Heart right ventricle (tissue), 16 donors: Measurements from ENCODE around the gene KRTAP12-2. TPM values are rescaled to one million over a fixed set of nuclear protein-coding genes. Genes with fewer than 3 reads are reported as not detected.
"Not testable (repeated sequence)": the region's sequence is repeated elsewhere in the genome, so short reads cannot be mapped to it uniquely, and the experiment has no call there.

Experiments used
- ATAC-seq, 8 donors: fragments of 200-7000 bp; cut with Tn5 transposase; one replicate each; pipeline ENCODE4 v1.9.1; 2020; ENCODE audit warnings: mild to moderate bottlenecking in 8 of 8, moderate library complexity in 8 of 8, moderate number of reproducible peaks in 1 of 8
- DNase-seq, 2 donors: peaks; one replicate each; pipeline ENCODE4 v3.0.0-alpha.2; 2020
- H3K27ac ChIP-seq, 10 donors: fragments of 200-600 bp; sonication (generic) in 2 of 10; one replicate each; pipeline versions ENCODE4 v1.5.0 to v1.8.0; 2020 to 2022; ENCODE audit warnings: mild to moderate bottlenecking in 3 of 10
- H3K27me3 ChIP-seq, 7 donors: fragments of 200-600 bp; one replicate each; pipeline ENCODE4 v1.8.0; 2021 to 2022; ENCODE audit warnings: mild to moderate bottlenecking in 2 of 7
- H3K36me3 ChIP-seq, 9 donors: fragments of 200-600 bp; sonication (generic) in 1 of 9; one replicate each; pipeline versions ENCODE4 v1.5.0 to v1.8.0; 2020 to 2022; ENCODE audit warnings: mild to moderate bottlenecking in 2 of 9
- H3K4me1 ChIP-seq, 9 donors: fragments of 200-600 bp; sonication (generic) in 1 of 9; one replicate each; pipeline versions ENCODE4 v1.5.0 to v1.8.0; 2020 to 2022; ENCODE audit warnings: mild to moderate bottlenecking in 4 of 9
- H3K4me3 ChIP-seq, 10 donors: fragments of 200-600 bp; sonication (generic) in 2 of 10; one replicate each; pipeline versions ENCODE4 v1.5.0 to v1.8.0; 2020 to 2022; ENCODE audit warnings: mild to moderate bottlenecking in 7 of 10, moderate library complexity in 2 of 10
- H3K9me3 ChIP-seq, 11 donors: fragments of 200-600 bp in 10 of 11; sonication (generic) in 2 of 11; one replicate each; pipeline versions ENCODE4 v1.5.0 to v1.8.0; 2013 to 2022; ENCODE audit warnings: mild to moderate bottlenecking in 2 of 11, control low read depth in 1 of 11, moderate library complexity in 1 of 11
- WGBS, 2 donors: extraction: QIAGEN DNeasy Blood & Tissue Kit; methylation state at CpG; one replicate each; pipeline ENCODE4 v1.1.7; 2013; ENCODE audit warnings: inconsistent platforms in 1 of 2; 5-methylcytosine and 5-hydroxymethylcytosine counted together
- intact Hi-C, 10 donors: fragments of 100-400 bp; cut with DNase I; formaldehyde crosslinking; loops; one replicate each; pipeline versions ENCODE4 v1.11.1 to v1.14.2; 2022
- polyA plus RNA-seq, 2 donors: library from polyadenylated mRNA; stranded (reverse); fragments of 200-250 nt; gene quantifications; one replicate each; pipeline ENCODE4 v1.2.3, GENCODE V29; 2013
- total RNA-seq, 10 donors: library from RNA; stranded (reverse); fragmentation: NEBNext Ultra II Directional in 3 of 10; extraction: Animal tissue kit (Norgen Biotek cat#: 25700) in 3 of 10; gene quantifications; one replicate each; pipeline versions ENCODE4 v1.2.1 to v1.2.4, GENCODE V29; 2021 to 2023
- TF ChIP-seq, protein P1 (sequence below), 9 donors: fragments of 200-600 bp; sonication (generic) in 2 of 9; IDR thresholded peaks; one replicate each; pipeline versions ENCODE4 v1.5.0 to v1.8.0; 2021 to 2022; ENCODE audit warnings: antibody characterized with exemption in 9 of 9, mild to moderate bottlenecking in 5 of 9, moderate library complexity in 1 of 9
- donor health status: Arrhythmogenic right ventricular cardiomyopathy.
- donor health status: ischemic (EF 13 %, LVEDD 7.1; RV severe dilation, severe dysfunction).
- donor health status: healthy with polysubstance abuse.
- donor health status: DM: no; HTN: yes; CAD: no.
- donor health status: DM: no; HTN: no; CAD: no.
- donor health status: ischemic (EF 25% LVEDD 6.9; RV normal size, moderate dysfunction).
- donor health status: ischemic (EF 25% LVEDD 5.7; RV mildly dilated, moderate dysfunction).
- donor health status: healthy.
- donor health status: DM: yes; HTN: yes; CAD: no.
- donor health status: Ischemic cardiomyopathy.
- donor health status: ischemic (EF 35%, LVEDD 5.7; RV mildly dilated, moderate dysfunction).
- donor health status: nonischemic (EF 11% LVEDD 7.7; RV severe dilation, severe dysfunction).
- donor health status: DM: yes; HTN: yes; CAD: no.
- donor health status: PGD.
- donor health status: ischemic (EF 29% LVEDD 5.4; RV normal size, mild dysfunction).
- donor health status: nonischemic (EF 23%, LVEDD 6.1; RV moderate dilation, normal function).

KRTAP12-2 gene
- total and polyA plus RNA-seq, 12 donors = not detected

DNA sequence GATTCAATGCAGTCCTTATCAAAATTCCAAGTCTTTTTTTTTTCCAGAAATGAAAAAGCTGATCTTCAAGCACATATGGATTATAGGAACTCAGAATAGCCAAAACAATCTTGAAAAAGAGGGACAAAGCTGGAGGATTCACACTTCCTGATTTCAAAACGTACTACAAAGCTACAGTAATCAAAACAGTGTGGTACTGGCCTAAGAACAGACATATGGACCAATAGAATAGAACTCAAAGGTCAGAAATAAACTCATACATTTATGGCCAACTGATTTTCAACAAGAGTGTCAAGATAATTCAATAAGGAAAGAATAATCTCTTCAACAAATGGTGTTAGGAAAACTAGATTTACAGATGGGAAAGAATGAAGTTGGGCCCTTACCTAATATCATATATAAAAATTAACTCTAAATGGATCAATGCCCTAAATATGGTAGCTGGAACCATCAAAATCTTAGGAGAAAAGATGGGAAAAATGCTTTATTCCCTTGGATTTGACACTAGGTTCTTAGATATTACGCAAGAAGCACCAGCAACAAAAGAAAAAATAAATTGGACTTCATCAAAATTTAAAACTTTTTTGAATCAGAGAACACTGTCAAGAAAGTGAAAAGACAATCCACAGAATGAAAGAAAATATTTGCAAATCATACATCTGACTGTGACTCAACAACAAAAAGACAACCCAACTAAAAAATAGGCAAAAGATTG lies 26.2 kb upstream of the KRTAP12-2 start:
- TF ChIP-seq, protein P1, sequence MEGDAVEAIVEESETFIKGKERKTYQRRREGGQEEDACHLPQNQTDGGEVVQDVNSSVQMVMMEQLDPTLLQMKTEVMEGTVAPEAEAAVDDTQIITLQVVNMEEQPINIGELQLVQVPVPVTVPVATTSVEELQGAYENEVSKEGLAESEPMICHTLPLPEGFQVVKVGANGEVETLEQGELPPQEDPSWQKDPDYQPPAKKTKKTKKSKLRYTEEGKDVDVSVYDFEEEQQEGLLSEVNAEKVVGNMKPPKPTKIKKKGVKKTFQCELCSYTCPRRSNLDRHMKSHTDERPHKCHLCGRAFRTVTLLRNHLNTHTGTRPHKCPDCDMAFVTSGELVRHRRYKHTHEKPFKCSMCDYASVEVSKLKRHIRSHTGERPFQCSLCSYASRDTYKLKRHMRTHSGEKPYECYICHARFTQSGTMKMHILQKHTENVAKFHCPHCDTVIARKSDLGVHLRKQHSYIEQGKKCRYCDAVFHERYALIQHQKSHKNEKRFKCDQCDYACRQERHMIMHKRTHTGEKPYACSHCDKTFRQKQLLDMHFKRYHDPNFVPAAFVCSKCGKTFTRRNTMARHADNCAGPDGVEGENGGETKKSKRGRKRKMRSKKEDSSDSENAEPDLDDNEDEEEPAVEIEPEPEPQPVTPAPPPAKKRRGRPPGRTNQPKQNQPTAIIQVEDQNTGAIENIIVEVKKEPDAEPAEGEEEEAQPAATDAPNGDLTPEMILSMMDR (IDR thresholded peaks at IDR 0.05) = no peak
- no peaks in the 10 kb centered on the region for H3K36me3 ChIP-seq
- H3K27ac ChIP-seq = no peak overlapping the region
- no peaks in the 10 kb centered on the region for H3K4me1 ChIP-seq
- WGBS, 2 donors = 50% methylated on average over 2 of the region's 2 CpGs
- H3K9me3 ChIP-seq = peaks cover 0 to 31% (median 12%) of the 10 kb centered on the region in 11 donors
- intact Hi-C loops = no loop called here
- peaks cover 0 to 59% (median 28%) of the 10 kb centered on the region in 7 donors for H3K27me3 ChIP-seq
- no peak for DNase-seq
- no peak overlapping the region for H3K4me3 ChIP-seq
- ATAC-seq = no peak

DNA sequence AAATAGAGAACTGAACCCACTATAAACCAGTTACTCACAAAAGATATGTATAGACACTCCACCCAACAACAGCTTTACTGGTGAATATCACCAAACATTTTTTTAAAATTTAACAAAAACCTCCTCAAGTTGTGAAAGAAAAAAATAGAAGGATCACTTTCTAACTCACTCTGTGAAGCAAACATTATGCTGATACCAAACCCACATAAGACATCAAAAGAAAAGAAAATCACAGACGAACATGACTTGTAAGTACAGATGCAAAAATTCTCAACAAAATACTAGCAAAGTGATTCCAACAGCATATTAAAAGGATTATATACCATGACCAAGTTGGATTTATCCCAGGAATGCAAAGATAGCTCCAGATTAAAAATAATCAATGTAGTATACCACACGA lies 25.0 kb upstream of the KRTAP12-2 start:
- Histone ChIP-seq H3K27me3 (peaks cover 0 to 61% (median 30%) of the 10 kb centered on the region in 7 donors), H3K36me3 (no peaks in the 10 kb centered on the region), H3K4me1 (no peaks in the 10 kb centered on the region), H3K9me3 (peaks cover 0 to 31% (median 12%) of the 10 kb centered on the region in 11 donors), H3K4me3 (no peak overlapping the region), H3K27ac (no peak overlapping the region)
- DNase-seq (no peak), ATAC-seq (no peak)
- TF ChIP-seq, protein P1 (IDR thresholded peaks at IDR 0.05) = no peak
- intact Hi-C loops = no loop called here
- WGBS, 2 donors = 64 to 70% methylated on average over 2 of the region's 2 CpGs

DNA sequence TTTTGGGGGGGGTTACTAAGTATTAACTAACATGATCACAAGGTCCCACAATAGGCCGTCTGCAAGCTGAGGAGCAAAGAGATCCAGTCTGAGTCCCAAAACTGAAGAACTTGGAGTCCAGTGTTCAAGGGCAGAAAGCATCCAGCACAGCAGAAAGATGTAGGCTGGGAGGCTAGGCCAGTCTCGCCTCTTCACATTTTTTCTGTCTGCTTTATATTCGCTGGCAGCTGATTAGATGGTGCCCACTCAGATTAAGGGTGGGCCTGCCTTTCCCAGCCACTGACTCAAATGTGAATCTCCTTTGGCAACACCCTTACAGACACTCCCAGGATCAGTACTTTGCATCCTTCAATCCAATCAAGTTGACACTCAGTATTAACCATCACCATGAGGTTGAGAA lies 23.0 kb upstream of the KRTAP12-2 start:
- WGBS, 2 donors = 84 to 88% methylated on average over 3 of the region's 3 CpGs
- peaks cover 0 to 59% (median 29%) of the 10 kb centered on the region in 7 donors for H3K27me3 ChIP-seq
- intact Hi-C loops, H3K36me3 ChIP-seq, H3K4me3 ChIP-seq, H3K4me1 ChIP-seq, H3K27ac ChIP-seq, ATAC-seq, DNase-seq: not testable (repeated sequence)
- H3K9me3 ChIP-seq = peaks cover 0 to 31% (median 12%) of the 10 kb centered on the region in 11 donors

DNA sequence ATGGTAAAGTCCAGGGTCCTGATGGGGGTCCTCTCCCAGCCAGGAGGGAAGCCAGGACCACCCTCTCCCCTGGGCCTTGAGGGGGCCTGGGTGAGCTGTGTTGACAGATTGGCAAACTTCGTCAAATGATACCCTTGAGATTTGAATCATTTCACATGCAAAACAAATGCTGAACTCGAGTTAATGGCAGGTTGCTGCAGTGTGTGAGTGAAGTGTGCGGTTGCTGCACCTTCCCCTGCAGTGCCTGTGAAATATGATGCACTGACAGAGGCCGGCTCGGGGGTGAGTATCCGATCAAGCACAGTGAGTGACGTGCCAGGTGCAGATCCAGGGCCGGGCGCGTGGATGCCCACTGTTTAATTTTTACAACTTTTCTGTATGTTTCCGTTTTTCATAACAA lies 20.9 kb upstream of the KRTAP12-2 start:
- Histone ChIP-seq H3K4me1 (no peaks in the 10 kb centered on the region), H3K4me3 (no peak overlapping the region), H3K27ac (no peak overlapping the region), H3K36me3 (no peaks in the 10 kb centered on the region), H3K9me3 (peaks cover 0 to 11% (median 3%) of the 10 kb centered on the region in 11 donors), H3K27me3 (peaks cover 0 to 64% (median 29%) of the 10 kb centered on the region in 7 donors)
- TF ChIP-seq, protein P1 (IDR thresholded peaks at IDR 0.05) = no peak
- ATAC-seq (no peak), DNase-seq (no peak)
- WGBS, 2 donors = 61 to 64% methylated on average over 11 of the region's 11 CpGs
- intact Hi-C loops = no loop called here
